ENCODE results near the gene CDH4.

CDH4 gene

DNA sequence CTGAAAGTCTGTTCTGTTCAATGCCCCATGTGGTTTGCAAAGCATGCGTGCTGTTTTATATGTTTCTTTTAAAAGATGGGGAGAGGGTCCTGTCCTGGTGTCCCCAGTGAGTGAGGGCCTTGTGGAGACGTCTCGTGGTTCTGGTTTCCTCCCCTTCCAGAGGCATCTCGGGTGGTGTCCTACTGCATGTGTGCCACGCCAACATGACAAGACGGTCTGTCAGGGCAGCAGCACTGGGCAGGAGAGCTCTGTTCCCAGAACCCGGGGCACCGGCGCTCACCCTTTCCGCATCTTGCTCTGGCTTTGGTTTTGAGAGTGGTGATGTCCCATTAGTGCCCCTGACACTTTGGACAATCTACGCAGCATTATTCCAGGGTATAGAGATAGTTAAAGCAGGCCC is 275.6 kb downstream of the CDH4 start:
- TF ChIP-seq, protein P1, sequence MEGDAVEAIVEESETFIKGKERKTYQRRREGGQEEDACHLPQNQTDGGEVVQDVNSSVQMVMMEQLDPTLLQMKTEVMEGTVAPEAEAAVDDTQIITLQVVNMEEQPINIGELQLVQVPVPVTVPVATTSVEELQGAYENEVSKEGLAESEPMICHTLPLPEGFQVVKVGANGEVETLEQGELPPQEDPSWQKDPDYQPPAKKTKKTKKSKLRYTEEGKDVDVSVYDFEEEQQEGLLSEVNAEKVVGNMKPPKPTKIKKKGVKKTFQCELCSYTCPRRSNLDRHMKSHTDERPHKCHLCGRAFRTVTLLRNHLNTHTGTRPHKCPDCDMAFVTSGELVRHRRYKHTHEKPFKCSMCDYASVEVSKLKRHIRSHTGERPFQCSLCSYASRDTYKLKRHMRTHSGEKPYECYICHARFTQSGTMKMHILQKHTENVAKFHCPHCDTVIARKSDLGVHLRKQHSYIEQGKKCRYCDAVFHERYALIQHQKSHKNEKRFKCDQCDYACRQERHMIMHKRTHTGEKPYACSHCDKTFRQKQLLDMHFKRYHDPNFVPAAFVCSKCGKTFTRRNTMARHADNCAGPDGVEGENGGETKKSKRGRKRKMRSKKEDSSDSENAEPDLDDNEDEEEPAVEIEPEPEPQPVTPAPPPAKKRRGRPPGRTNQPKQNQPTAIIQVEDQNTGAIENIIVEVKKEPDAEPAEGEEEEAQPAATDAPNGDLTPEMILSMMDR (IDR thresholded peaks at IDR 0.05; ENCODE audit: low read depth, low read length): no peak
- no peak overlapping the region for H3K4me3 ChIP-seq (ENCODE audit: low read depth, low read length)

DNA sequence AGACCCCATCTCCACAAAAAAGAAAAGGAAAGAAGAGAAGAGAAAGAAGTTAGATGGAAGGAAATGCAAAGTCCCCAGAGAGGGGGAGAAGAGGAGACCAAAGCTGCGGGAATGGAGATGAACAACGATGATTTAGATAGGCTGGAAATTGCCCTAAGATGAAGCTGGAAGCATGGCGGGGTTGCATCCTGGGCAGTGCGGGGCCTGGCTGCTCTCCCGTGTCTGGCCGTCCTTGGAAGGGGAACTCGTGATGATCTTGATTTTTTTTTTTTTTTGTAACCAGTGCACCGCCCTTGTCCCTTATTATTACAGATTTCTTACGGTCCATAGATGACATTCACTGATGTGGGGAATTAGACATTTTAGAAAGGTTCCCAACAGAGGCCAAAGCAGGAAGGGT is 276.5 kb downstream of the CDH4 start:
- no peak overlapping the region for H3K4me3 ChIP-seq (ENCODE audit: low read depth, low read length)
- TF ChIP-seq, protein P1 (IDR thresholded peaks at IDR 0.05; ENCODE audit: low read depth, low read length): no peak

DNA sequence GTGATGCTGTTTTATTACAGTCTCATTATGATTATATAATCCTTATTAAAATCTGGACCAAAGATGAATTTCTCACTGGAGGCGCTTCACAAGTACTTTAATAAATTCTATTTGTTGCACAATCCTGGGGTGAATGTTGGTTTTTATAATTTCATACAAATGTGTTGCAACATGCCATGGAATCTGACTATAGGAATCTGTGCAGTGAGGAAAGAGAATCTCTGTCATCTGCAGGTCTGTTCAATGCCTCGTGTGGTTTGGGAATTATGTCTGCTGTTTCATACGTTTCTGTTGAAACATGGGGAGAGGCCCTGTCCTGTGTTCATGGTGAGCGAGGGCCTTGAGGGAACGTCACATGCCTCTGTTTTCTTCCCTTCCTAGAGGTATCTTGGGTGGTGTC is 277.3 kb downstream of the CDH4 start:
- no peak overlapping the region for H3K4me3 ChIP-seq (ENCODE audit: low read depth, low read length)
- TF ChIP-seq, protein P1 (IDR thresholded peaks at IDR 0.05; ENCODE audit: low read depth, low read length): no peak

DNA sequence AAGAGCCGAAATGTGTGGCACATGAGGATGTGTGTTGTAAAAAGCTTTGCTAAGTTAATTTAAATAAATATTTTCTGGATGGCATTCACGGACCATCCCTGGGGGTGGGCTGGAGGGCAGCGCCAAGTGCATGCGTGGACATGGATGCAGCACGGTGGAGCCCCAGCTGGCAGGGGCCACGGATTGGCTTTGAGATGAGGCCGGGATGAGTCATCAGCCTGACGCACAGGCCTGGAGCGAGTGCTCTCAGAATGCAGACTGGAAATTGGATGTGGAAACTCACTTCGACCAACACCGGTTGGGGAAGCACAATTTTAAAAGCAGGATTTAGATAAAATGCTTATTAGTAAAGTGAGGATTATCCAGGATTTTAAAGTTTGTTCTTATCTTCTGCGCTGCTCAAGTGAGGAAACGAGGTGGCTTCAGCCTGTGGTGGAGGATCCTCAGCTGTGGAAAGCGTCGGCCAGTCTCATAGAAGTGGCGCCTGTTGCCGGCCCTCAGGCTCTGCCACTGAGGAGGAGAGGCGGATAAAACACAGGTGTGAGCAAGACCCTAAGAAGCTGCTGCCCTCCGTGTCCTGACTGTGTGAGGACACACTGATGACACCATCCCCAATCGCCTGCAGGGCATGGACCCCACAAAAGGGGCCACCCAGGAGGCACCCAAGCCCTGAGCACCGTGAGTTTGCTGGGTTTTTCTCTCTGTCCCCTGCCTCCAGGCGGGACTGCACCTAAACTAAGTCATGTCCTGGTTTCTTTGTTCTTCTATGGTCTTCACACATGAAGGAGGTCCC is 279.7 kb downstream of the CDH4 start:
- no peak overlapping the region for H3K4me3 ChIP-seq (ENCODE audit: low read depth, low read length)
- TF ChIP-seq, protein P1 (IDR thresholded peaks at IDR 0.05; ENCODE audit: low read depth, low read length): no peak

DNA sequence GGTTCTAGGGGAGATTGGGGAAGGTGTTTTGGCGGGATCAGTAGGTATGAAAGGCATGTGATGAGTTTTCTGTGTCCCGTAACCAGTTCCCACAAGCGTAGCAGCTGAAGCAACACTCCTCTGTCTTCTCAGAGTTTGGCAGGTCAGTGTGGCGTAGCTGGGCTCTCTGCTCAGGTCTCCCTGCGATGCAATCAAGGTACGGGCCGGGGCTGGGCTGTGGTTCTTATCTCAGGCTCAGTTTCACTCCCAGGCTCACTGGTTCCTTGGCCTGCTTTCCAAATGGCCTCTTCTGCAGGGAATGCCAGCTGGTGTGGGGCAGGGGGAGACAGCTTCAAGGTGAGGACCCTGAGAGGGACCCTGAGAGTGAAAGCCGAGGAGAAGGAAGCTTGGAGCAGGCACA is 280.7 kb downstream of the CDH4 start:
- TF ChIP-seq, protein P1 (IDR thresholded peaks at IDR 0.05; ENCODE audit: low read depth, low read length): no peak
- H3K4me3 ChIP-seq (ENCODE audit: low read depth, low read length): no peak overlapping the region

DNA sequence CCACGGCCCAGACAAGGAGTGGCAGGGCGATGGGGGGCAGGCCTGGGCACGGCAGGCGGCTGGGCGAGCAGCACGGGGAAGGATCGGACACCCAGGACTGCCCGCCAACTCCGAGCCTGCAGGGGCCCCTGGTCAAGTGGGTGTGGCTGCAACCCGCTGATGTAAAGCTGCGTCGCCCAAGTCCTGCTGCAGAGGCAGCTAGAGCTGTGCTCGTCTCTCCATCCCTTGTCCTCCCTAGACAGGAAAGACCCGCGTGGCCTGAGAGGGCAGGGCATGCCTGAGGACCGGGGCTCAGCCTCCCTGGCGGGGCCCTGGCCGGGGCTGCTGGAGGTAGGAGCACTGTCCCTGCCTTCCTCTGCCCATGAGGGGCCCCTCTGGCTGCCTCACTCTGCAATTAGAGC is 281.2 kb downstream of the CDH4 start:
- TF ChIP-seq, protein P1 (IDR thresholded peaks at IDR 0.05; ENCODE audit: low read depth, low read length): no peak
- H3K4me3 ChIP-seq (ENCODE audit: low read depth, low read length): no peak overlapping the region

DNA sequence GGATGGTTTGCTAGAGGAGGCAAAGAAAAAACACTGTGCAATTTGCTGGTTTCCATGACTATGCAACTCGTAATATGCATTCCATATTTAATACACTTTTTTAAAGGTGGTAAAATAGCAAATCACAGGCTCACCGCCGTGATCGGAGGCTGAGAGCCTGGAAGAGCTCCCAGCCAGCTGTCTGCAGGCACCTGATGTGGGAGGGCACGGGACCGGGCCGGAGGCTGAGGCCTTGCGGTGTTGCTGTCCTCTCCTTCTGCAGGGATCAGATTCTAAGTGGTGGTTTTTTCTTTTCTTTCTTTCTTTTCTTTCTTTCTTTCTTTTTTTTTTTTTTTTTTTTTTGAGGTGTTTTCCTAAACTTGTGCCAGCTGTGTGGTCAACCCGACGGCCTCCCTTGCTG is 282.3 kb downstream of the CDH4 start:
- TF ChIP-seq, protein P1 (IDR thresholded peaks at IDR 0.05; ENCODE audit: low read depth, low read length): no peak
- H3K4me3 ChIP-seq (ENCODE audit: low read depth, low read length): no peak overlapping the region
